BLaER1 treated with 17β-estradiol and CSF1 and Interleukin-3, amounts not matched to agents 10 nM and 100 nM (cell line): ENCODE measurements around the gene HAGHL.

ENCODE experiments used
- H3K27ac ChIP-seq, 11 experiments: shearing (Covaris generic); formaldehyde crosslinking; 2 replicates each; pipeline ENCODE4 v1.8.1; 2022
- H3K27me3 ChIP-seq, 11 experiments: shearing (Covaris generic); formaldehyde crosslinking; 2 replicates each; pipeline ENCODE4 v1.8.1; 2022
- H3K36me3 ChIP-seq, 11 experiments: shearing (Covaris generic); formaldehyde crosslinking; 2 replicates each; pipeline ENCODE4 v1.8.1; 2022
- H3K4me1 ChIP-seq, 10 experiments: shearing (Covaris generic); formaldehyde crosslinking; 2 replicates each; pipeline ENCODE4 v1.8.1; 2022
- H3K4me2 ChIP-seq, 11 experiments: shearing (Covaris generic); formaldehyde crosslinking; 2 replicates each; pipeline ENCODE4 v1.8.1; 2022
- H3K4me3 ChIP-seq, 10 experiments: shearing (Covaris generic); formaldehyde crosslinking; 2 replicates each; pipeline ENCODE4 v1.8.1; 2022
- H3K9ac ChIP-seq, 11 experiments: shearing (Covaris generic); formaldehyde crosslinking; 2 replicates each; pipeline ENCODE4 v1.8.1; 2022
- H3K9me3 ChIP-seq, 11 experiments: shearing (Covaris generic); formaldehyde crosslinking; replicated peaks in 1 of 11; 2 replicates each; pipeline ENCODE4 v1.8.1; 2022
- H4K20me1 ChIP-seq, 11 experiments: shearing (Covaris generic); formaldehyde crosslinking; 2 replicates each; pipeline ENCODE4 v1.8.1; 2022
- Cebpa-rat ChIP-seq, 11 experiments: shearing (Covaris generic); IDR thresholded peaks; 2 replicates each; pipeline ENCODE4 v1.8.1; 2022

The HAGHL gene

GRCh38 chr16:694187-694862, 32.6 kb upstream of the HAGHL start:
- peak overlapping the region; percentile 14 to 67 (median 52); a peak in 17 of 20 replicates for H3K4me3 ChIP-seq
- H3K4me2 ChIP-seq = peak overlapping the region; percentile 79 to 99 (median 90)
- H3K27me3 ChIP-seq = peaks cover 80 to 86% (median 85%) of the 10 kb centered on the region in 11 experiments
- no peaks in the 10 kb centered on the region for H3K9me3 ChIP-seq
- peaks cover 0 to 41% (median 17%) of the 10 kb centered on the region in 11 experiments; a peak in 13 of 22 replicates for H4K20me1 ChIP-seq
- H3K4me1 ChIP-seq = peaks cover 27 to 40% (median 38%) of the 10 kb centered on the region in 10 experiments
- H3K27ac ChIP-seq = no peak overlapping the region
- H3K36me3 ChIP-seq = no peaks in the 10 kb centered on the region
- no peak for TF ChIP-seq Cebpa-rat (IDR thresholded peaks at IDR 0.05)
- peak overlapping the region in 1 of 11 experiments; percentile 29; a peak in 1 of 22 replicates for H3K9ac ChIP-seq

- Histone ChIP-seq H3K4me1 (peaks cover 23 to 35% (median 32%) of the 10 kb centered on the region in 10 experiments), H3K27ac (no peak overlapping the region), H3K4me3 (peak overlapping the region; percentile 29 to 67 (median 52); a peak in 18 of 20 replicates), H3K36me3 (no peaks in the 10 kb centered on the region), H3K27me3 (peaks cover 85 to 92% (median 91%) of the 10 kb centered on the region in 11 experiments), H4K20me1 (peaks cover 0 to 44% (median 18%) of the 10 kb centered on the region in 11 experiments; a peak in 14 of 22 replicates), H3K4me2 (peak overlapping the region; percentile 79 to 99 (median 90)), H3K9ac (peak overlapping the region in 1 of 11 experiments; percentile 29; a peak in 1 of 22 replicates), H3K9me3 (no peaks in the 10 kb centered on the region)
- TF ChIP-seq Cebpa-rat (IDR thresholded peaks at IDR 0.05) = no peak
These were observed 32.0 kb upstream of the HAGHL start for GRCh38 chr16:694863-695354.

- H3K9me3 ChIP-seq = no peaks in the 10 kb centered on the region
- no peak for TF ChIP-seq Cebpa-rat (IDR thresholded peaks at IDR 0.05)
- no peak overlapping the region for H3K9ac ChIP-seq
- peaks cover 0 to 50% (median 24%) of the 10 kb centered on the region in 11 experiments; a peak in 14 of 22 replicates for H4K20me1 ChIP-seq
- H3K4me2 ChIP-seq = peak overlapping the region; percentile 81 to 99 (median 95)
- peak overlapping the region; percentile 40 to 67 (median 52) for H3K4me3 ChIP-seq
- no peaks in the 10 kb centered on the region for H3K36me3 ChIP-seq
- H3K27ac ChIP-seq = no peak overlapping the region
- peaks cover 23 to 33% (median 30%) of the 10 kb centered on the region in 10 experiments for H3K4me1 ChIP-seq
- H3K27me3 ChIP-seq = peaks cover 92 to 98% (median 97%) of the 10 kb centered on the region in 11 experiments
These were observed 31.4 kb upstream of the HAGHL start for GRCh38 chr16:695355-696089.

DNA sequence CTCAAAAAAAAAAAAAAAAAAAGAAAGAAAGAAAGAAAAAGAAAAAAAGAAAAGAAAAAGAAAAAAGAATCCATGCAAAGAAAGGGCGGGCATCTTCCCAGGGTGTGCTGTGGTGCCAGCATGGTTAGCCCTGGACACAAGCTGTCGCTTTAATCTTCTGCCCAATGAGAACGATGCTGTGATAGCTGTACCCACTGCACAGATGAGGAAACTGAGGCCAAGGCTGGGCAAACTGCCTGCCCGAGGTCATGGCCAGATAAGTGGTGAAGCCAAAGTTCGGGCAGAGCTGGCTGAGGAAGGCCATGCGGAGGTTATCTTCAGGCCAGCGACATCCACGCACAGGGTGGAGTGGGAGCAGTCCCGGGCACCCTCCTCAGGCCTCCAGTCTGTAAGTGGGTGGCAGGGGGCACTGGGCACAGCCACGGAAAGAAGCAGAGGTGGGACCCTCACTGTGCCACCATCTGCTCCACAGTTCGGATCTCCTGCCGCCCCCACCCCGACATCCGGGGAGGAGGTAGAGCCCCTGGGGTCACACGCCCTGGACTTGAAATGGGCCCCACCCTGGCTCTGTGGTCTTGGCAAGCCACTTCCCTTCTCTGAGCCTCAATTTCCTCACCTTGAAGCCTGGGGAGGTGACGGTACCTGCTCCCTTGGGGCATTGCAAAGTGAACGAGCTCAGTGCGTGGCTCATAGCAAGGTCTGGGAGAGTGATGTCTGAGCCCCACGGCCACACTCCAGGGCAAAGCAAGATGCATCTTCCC, 27.8 kb upstream of the HAGHL start:
- no peak for TF ChIP-seq Cebpa-rat (IDR thresholded peaks at IDR 0.05)
- H3K9ac ChIP-seq = no peak overlapping the region
- H3K27me3 ChIP-seq = peaks cover 97 to 100% (median 99%) of the 10 kb centered on the region in 11 experiments
- H3K4me2 ChIP-seq = no peak overlapping the region
- peaks cover 17 to 22% (median 20%) of the 10 kb centered on the region in 10 experiments for H3K4me1 ChIP-seq
- peaks cover 0 to 76% (median 47%) of the 10 kb centered on the region in 11 experiments; a peak in 17 of 22 replicates for H4K20me1 ChIP-seq
- H3K36me3 ChIP-seq = no peaks in the 10 kb centered on the region
- H3K9me3 ChIP-seq = no peaks in the 10 kb centered on the region
- H3K27ac ChIP-seq = no peak overlapping the region
- H3K4me3 ChIP-seq = no peak overlapping the region

- no peak overlapping the region for H3K9ac ChIP-seq
- no peak overlapping the region for H3K4me2 ChIP-seq
- peaks cover 97 to 100% (median 100%) of the 10 kb centered on the region in 11 experiments for H3K27me3 ChIP-seq
- H3K4me3 ChIP-seq = no peak overlapping the region
- TF ChIP-seq Cebpa-rat (IDR thresholded peaks at IDR 0.05) = no peak
- peaks cover 0 to 79% (median 49%) of the 10 kb centered on the region in 11 experiments; a peak in 17 of 22 replicates for H4K20me1 ChIP-seq
- no peaks in the 10 kb centered on the region for H3K36me3 ChIP-seq
- H3K27ac ChIP-seq = no peak overlapping the region
- peaks cover under 1 to 15% (median 7%) of the 10 kb centered on the region in 10 experiments; a peak in 19 of 20 replicates for H3K4me1 ChIP-seq
- H3K9me3 ChIP-seq = no peaks in the 10 kb centered on the region
These were observed 26.0 kb upstream of the HAGHL start for GRCh38 chr16:700684-701584.

DNA sequence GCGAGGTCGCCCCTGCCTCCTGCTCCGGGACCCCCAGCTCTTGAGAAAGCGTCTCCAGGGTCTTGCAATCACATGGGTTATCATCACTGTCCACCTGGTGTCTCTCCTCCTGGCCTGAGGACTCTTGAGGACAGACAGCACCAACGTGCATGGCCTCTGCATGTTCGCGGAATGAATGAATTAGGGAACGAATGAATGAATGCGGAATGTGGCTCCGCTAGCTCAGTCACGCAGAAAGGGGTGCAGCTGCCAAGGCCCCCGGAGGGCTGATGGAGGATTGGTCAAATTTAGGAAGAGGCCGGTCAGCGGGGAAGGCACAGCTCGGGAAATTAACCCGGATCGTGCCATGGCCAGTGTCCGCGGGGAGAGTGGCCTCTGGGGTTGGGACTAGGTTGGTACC, 24.6 kb upstream of the HAGHL start:
- Histone ChIP-seq H3K4me2 (no peak overlapping the region), H3K4me1 (peaks cover 0 to 23% (median 11%) of the 10 kb centered on the region in 10 experiments; a peak in 15 of 20 replicates), H4K20me1 (peaks cover 0 to 91% (median 61%) of the 10 kb centered on the region in 11 experiments; a peak in 17 of 22 replicates), H3K4me3 (no peak overlapping the region), H3K9ac (no peak overlapping the region), H3K27me3 (peaks cover 100% of the 10 kb centered on the region in 11 experiments), H3K27ac (no peak overlapping the region), H3K9me3 (no peaks in the 10 kb centered on the region), H3K36me3 (no peaks in the 10 kb centered on the region)
- no peak for TF ChIP-seq Cebpa-rat (IDR thresholded peaks at IDR 0.05)

DNA sequence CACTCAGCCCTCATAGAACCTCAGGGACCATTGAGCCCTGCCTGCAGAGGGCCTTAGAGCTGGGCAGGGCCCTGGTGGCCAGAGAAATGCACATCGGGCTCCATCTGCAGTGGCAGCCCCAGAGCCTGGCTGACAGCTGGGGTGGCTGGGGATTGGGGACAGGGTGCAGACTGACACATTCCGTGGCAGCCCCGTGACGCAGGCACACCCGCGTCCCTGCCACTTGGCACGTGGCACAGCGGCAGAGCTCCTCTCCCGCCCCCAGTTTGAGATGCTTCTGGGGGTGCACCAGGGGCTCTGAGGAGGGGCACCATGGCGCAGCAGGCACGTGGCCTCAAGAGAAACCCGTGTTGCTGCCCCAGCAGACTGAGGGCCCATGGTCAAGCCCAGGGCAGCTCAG, 23.5 kb upstream of the HAGHL start:
- Histone ChIP-seq H3K36me3 (no peaks in the 10 kb centered on the region), H3K4me2 (no peak overlapping the region), H3K4me1 (peaks cover 0 to 23% (median 11%) of the 10 kb centered on the region in 10 experiments; a peak in 15 of 20 replicates), H4K20me1 (peaks cover 0 to 96% (median 69%) of the 10 kb centered on the region in 11 experiments; a peak in 17 of 22 replicates), H3K9me3 (no peaks in the 10 kb centered on the region), H3K27ac (no peak overlapping the region), H3K27me3 (peaks cover 100% of the 10 kb centered on the region in 11 experiments), H3K4me3 (no peak overlapping the region), H3K9ac (no peak overlapping the region)
- TF ChIP-seq Cebpa-rat (IDR thresholded peaks at IDR 0.05) = no peak

DNA sequence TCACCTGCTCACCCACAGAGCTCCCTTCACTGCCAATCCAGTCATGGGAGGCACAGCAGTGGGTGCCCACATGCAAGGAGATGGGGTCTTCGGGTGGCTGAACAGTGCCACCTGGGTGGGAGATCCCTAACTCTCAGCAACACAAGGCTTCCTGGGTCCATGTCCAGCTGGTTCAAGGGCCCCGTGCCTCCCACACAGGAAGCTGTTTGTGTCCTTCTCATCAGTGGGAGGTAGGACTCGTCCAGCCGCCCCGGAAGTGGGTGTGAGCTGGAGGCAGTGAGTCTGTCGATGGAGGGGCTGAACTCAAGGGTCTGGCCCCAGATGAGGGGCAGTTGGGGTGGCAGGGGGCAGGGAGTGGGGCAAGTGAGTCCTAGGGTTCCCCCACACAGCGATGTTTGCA, 22.9 kb upstream of the HAGHL start:
- peaks cover 0 to 23% (median 11%) of the 10 kb centered on the region in 10 experiments; a peak in 15 of 20 replicates for H3K4me1 ChIP-seq
- H3K4me2 ChIP-seq = no peak overlapping the region
- H3K4me3 ChIP-seq = no peak overlapping the region
- peaks cover 100% of the 10 kb centered on the region in 11 experiments for H3K27me3 ChIP-seq
- peaks cover 0 to 96% (median 73%) of the 10 kb centered on the region in 11 experiments; a peak in 17 of 22 replicates for H4K20me1 ChIP-seq
- H3K9ac ChIP-seq = no peak overlapping the region
- H3K27ac ChIP-seq = no peak overlapping the region
- no peaks in the 10 kb centered on the region for H3K9me3 ChIP-seq
- no peaks in the 10 kb centered on the region for H3K36me3 ChIP-seq
- no peak for TF ChIP-seq Cebpa-rat (IDR thresholded peaks at IDR 0.05)
